Activated naive CD4-positive, alpha-beta T cell treated with anti-CD3 and anti-CD28 coated beads, Interleukin-2, amount 50 U/mL, for 24 hours (primary cell): ENCODE results near the gene IQGAP1.
A peak's percentile ranks its signal among the peaks of the same experiment; 100 is the strongest.
"Not testable (repeated sequence)": the region's sequence is repeated elsewhere in the genome, so short reads cannot be mapped to it uniquely, and the experiment has no call there.

Experiments
- H3K27ac Mint-ChIP-seq: one replicate; pipeline ENCODE4 v1.8.0; 2021; ENCODE audit warnings: mild to moderate bottlenecking, mixed read lengths
- H3K27me3 Mint-ChIP-seq: one replicate; pipeline ENCODE4 v1.8.0; 2021; ENCODE audit warnings: mixed read lengths
- H3K36me3 Mint-ChIP-seq: one replicate; pipeline ENCODE4 v1.8.0; 2021; ENCODE audit warnings: mixed read lengths
- H3K4me1 Mint-ChIP-seq: one replicate; pipeline ENCODE4 v1.8.0; 2021; ENCODE audit warnings: mixed read lengths
- H3K4me3 Mint-ChIP-seq: one replicate; pipeline ENCODE4 v1.8.0; 2021; ENCODE audit warnings: mild to moderate bottlenecking, mixed read lengths
- H3K9me3 Mint-ChIP-seq: one replicate; pipeline ENCODE4 v1.8.0; 2021; ENCODE audit warnings: mixed read lengths

The IQGAP1 gene

DNA sequence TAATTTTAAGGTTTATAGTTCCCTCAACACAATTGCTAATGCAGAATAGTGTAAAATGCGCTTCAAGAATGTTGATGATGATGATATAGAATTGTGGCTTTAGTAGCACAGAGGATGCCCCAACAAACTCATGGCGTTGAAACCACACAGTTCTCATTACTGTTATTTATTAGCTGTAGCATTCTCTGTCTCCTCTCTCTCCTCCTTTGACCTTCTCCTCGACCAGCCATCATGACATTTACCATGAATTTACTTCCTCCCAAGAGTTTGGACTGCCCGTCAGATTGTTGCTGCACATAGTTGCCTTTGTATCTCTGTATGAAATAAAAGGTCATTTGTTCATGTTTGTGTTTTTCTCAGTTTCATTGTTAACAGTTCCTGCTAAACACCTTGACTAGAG is 113.9 kb downstream of the IQGAP1 start:
- Mint-ChIP-seq H3K27me3 (no peaks in the 10 kb centered on the region), H3K36me3 (peaks cover 11% of the 10 kb centered on the region), H3K9me3 (no peaks in the 10 kb centered on the region), H3K4me3 (no peak overlapping the region), H3K4me1 (no peaks in the 10 kb centered on the region), H3K27ac (no peak overlapping the region)

DNA sequence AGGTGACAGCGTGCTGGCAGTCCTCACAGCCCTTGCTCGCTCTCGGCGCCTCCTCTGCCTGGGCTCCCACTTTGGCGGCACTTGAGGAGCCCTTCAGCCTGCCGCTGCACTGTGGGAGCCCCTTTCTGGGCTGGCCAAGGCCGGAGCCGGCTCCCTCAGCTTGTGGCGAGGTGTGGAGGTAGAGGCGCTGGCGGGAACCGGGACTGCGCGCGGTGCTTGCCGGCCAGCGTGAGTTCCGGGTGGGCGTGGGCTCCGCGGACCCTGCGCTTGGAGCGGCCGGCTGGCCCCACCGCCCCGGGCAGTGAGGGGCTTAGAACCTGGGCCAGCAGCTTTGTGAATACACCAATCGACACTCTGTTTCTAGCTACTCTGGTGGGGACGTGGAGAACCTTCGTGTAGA is 122.7 kb downstream of the IQGAP1 start:
- not testable (repeated sequence) for H3K9me3 Mint-ChIP-seq, H3K27ac Mint-ChIP-seq, H3K27me3 Mint-ChIP-seq, H3K36me3 Mint-ChIP-seq
- H3K4me1 Mint-ChIP-seq, result peaks cover 23% of the 10 kb centered on the region
- H3K4me3 Mint-ChIP-seq, result peak overlapping the region; percentile 85

DNA sequence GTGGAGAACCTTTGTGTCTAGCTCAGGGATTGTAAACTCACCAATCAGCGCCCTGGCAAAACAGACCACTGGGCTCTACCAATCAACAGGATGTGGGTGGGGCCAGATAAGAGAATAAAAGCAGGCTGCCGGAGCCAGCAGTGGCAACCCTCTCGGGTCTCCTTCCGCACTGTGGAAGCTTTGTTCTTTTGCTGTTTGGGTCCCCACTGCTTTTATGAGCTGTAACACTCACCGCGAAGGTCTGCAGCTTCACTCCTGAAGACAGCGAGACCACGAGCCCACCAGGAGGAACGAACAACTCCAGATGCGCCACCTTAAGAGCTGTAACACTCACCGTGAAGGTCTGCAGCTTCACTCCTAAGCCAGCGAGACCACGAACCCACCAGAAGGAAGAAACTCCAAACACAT is 123.2 kb downstream of the IQGAP1 start:
- Mint-ChIP-seq H3K4me3 (peak overlapping the region; percentile 85), H3K4me1 (peaks cover 23% of the 10 kb centered on the region), H3K27ac (peak overlapping the region; percentile 5)
- not testable (repeated sequence) for H3K9me3 Mint-ChIP-seq, H3K36me3 Mint-ChIP-seq, H3K27me3 Mint-ChIP-seq

DNA sequence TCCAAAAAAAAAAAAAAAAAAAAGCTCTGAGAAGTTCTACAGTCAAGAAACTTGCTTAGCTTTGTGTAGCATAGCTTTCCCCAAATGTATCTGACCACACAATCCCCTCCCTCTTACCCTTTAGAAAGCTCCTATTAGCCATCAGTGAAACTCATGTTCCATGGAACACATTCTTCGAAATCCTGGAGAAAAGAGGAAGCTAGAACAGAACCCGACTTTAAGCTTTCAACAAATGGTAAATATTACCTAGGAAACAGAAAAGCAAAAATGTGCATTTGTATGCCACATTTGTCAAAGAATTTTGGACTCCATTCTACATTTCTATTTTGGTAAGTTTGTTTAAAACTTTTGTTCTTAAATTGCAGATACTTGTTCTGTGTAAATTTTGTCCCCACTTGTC is 124.2 kb downstream of the IQGAP1 start:
- Mint-ChIP-seq H3K9me3 (no peaks in the 10 kb centered on the region), H3K27ac (no peak overlapping the region), H3K27me3 (no peaks in the 10 kb centered on the region)

DNA sequence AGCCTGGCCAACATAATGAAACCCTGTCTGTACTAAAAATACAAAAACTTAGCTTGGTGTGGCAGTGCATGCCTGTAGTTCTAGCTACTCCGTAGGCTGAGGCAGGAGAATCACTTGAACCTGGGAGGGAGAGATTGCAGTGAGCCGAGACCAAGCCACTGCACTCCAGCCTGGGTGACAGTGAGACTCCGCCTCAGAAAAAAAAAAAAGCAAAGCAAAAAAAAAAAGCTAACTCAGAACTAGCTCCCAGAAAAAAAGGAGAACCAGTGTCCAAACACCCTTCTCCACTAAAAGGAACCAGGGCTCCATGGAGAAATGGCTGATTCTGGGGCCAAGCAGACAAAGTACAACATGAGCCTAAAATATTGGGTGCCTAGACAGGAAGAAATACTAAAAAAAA is 124.9 kb downstream of the IQGAP1 start:
- Mint-ChIP-seq H3K27ac (no peak overlapping the region), H3K4me3 (no peak overlapping the region), H3K9me3 (no peaks in the 10 kb centered on the region), H3K36me3 (no peaks in the 10 kb centered on the region), H3K27me3 (no peaks in the 10 kb centered on the region), H3K4me1 (peaks cover 23% of the 10 kb centered on the region)

More for the DNA sequence above, 124.2 kb downstream of the IQGAP1 start:
- Mint-ChIP-seq H3K4me1 (peaks cover 23% of the 10 kb centered on the region), H3K4me3 (no peak overlapping the region), H3K36me3 (no peaks in the 10 kb centered on the region)

- Mint-ChIP-seq H3K27ac (no peak overlapping the region), H3K4me3 (no peak overlapping the region), H3K9me3 (no peaks in the 10 kb centered on the region), H3K27me3 (no peaks in the 10 kb centered on the region), H3K4me1 (peaks cover 23% of the 10 kb centered on the region), H3K36me3 (no peaks in the 10 kb centered on the region)
Measured at GRCh38 chr15:90513448-90513847, 125.4 kb downstream of the IQGAP1 start.

- H3K4me3 Mint-ChIP-seq, H3K9me3 Mint-ChIP-seq, H3K36me3 Mint-ChIP-seq, H3K27ac Mint-ChIP-seq, H3K27me3 Mint-ChIP-seq: not testable (repeated sequence)
- peaks cover 23% of the 10 kb centered on the region for H3K4me1 Mint-ChIP-seq
Measured at GRCh38 chr15:90513893-90514292, 125.9 kb downstream of the IQGAP1 start.

- no peak overlapping the region for H3K4me3 Mint-ChIP-seq
- H3K27me3 Mint-ChIP-seq, result no peaks in the 10 kb centered on the region
- H3K36me3 Mint-ChIP-seq, result no peaks in the 10 kb centered on the region
- no peaks in the 10 kb centered on the region for H3K4me1 Mint-ChIP-seq
- H3K27ac Mint-ChIP-seq, result no peak overlapping the region
- no peaks in the 10 kb centered on the region for H3K9me3 Mint-ChIP-seq
Measured at GRCh38 chr15:90519688-90520087, 131.6 kb downstream of the IQGAP1 start.

DNA sequence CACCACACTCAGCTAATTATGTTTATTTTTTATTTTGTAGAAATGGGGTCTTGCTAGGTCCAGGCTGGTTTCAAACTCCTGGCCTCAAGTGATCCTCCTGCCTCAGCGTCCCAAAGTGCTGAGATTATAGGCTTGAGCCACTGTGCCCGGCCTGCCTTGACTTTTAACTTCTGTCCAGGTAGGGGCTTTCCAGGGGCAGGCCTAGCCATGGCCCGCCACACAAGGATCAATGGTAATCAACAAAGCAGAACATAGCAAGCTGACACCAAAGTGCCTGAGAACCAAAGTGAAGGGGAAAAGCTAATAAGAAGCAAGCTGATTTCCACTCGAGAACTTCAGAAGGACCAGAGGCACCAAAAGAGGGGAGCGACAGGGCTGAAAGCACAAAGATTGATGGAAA is 132.3 kb downstream of the IQGAP1 start:
- Mint-ChIP-seq H3K9me3 (no peaks in the 10 kb centered on the region), H3K36me3 (no peaks in the 10 kb centered on the region), H3K4me1 (no peaks in the 10 kb centered on the region), H3K27ac (no peak overlapping the region), H3K4me3 (no peak overlapping the region), H3K27me3 (no peaks in the 10 kb centered on the region)

DNA sequence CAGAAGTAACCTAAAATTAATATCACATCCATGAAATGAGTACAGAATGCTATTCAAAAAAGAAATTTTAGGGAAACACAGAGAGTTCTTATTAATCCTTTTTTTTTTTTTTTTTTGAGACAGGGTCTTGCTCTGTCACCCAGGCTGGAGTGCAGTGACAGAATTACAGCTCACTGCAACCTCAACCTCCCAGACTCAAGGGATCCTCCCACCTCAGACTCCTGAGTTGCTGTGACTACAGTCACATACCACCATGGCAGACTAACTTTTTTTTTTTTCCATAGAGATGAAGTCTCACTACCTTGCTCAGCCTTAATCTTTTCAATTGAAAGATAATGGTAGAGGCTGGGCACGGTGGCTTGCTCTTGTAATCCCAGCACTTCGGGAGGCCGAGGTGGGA is 135.3 kb downstream of the IQGAP1 start:
- Mint-ChIP-seq H3K27ac (no peak overlapping the region), H3K27me3 (no peaks in the 10 kb centered on the region)

DNA sequence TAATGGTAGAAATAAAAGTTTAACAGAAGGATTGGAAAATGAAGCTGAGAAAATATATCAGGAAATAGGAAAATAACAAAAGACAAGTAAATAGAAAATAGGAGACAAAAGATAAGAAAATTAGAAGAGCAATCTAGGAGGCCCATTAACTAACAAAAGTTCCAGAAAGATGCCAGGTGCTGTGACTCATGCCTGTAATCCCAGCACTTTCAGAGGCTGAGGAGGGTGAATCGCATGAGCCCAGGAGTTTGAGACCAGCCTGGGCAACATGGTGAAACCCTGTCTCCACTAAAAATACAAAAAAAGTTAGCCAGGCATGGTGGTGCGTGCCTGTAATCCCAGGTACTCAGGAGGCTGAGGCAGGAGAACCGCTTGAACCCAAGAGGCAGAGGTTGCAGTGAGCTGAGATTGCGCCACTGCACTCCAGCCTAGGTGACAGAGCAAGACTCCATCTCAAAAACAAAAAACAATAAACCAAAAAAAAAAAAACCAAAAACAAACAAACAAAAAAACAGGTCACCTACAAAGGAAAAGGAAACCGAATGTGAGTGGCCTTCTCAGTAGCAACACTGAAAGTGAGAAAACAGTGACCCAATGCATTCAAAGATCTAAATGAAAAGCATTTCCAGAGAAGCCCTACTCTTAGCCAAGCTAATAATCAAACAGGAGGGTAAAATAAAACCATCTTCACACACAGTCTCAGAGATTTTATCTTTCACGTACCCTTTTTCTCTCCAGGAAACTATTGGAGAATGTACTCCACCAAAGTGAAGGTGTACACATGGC is 136.2 kb downstream of the IQGAP1 start:
- peak overlapping the region; percentile 35 for H3K27ac Mint-ChIP-seq
- H3K4me1 Mint-ChIP-seq, H3K9me3 Mint-ChIP-seq, H3K36me3 Mint-ChIP-seq, H3K4me3 Mint-ChIP-seq, H3K27me3 Mint-ChIP-seq: not testable (repeated sequence)

More for the DNA sequence above, 135.3 kb downstream of the IQGAP1 start:
- Mint-ChIP-seq H3K36me3 (no peaks in the 10 kb centered on the region), H3K9me3 (no peaks in the 10 kb centered on the region), H3K4me1 (peaks cover 2% of the 10 kb centered on the region), H3K4me3 (no peak overlapping the region)

DNA sequence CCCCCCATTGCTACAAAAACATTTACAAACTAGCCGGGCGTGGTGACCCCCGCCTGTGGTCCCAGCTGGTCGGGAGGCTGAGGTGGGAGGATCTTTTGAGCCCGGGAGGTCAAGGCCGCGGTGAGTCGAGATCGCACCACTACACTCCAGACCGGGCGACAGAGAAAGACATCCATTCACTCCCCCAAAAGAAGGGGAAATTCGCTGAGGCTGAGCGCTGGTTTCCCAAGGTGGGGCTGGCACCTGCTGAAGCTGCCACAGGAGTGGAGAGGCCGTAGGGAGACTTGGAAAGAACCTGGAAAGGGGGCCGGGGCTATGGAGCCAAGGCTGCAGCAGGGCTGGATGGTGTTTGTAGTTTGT is 140.9 kb downstream of the IQGAP1 start:
- Mint-ChIP-seq H3K36me3 (peaks cover 2% of the 10 kb centered on the region), H3K27me3 (no peaks in the 10 kb centered on the region), H3K27ac (peak overlapping the region; percentile 92), H3K4me1 (peaks cover 40% of the 10 kb centered on the region), H3K4me3 (peak overlapping the region; percentile 92), H3K9me3 (no peaks in the 10 kb centered on the region)

DNA sequence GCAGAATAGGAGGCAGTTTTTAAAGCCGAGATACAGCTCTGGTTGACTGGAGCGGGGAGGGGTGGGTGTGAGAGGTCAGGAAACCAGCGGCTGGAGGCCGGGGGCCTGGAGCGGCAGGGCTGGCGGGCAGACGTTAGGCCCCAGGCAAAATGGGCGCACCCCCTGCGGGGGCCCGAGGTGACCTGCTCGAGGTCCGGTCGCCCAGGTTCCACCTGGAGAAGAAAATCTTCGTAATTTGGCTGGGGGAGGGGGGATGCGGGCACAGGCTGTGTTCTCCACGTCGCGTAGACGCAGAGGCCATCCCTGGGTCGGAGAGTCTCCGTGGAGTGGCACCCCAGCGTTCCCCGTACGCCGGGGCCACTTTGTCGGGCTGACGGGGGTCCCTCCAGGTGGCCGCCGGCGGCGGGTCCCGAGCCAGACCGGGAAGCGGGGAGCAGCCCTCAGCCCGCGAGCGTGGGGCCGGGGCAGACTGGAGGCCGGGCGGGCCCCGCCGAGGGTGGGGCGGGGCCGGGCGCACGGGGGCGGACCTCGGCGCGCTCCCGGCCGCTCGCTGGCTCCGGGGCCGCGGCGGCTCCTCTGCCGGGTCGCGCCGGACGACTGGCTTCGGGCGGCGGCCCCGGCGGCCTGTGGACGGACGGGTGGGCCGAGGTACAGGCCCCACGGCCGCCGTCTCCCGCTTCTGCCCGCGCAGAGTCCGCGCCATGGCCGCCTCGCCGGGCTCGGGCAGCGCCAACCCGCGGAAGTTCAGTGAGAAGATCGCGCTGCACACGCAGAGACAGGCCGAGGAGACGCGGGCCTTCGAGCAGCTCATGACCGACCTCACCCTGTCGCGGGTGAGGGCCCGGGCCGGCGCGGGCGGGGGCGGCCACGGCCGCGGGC is 141.6 kb downstream of the IQGAP1 start, which contains the start of gene CRTC3:
Gene CRTC3, plus strand, starts transcription at position 553 of the 879 bp plus-strand sequence. Its CDS starts 149 bp downstream, at position 702.
- Mint-ChIP-seq H3K4me3 (peak within 1 kb of the TSS; percentile 95), H3K27ac (peak within 1 kb of the TSS; percentile 97), H3K36me3 (peaks cover 2% of the 10 kb centered on the region), H3K4me1 (peaks cover 46% of the 10 kb centered on the region), H3K9me3 (no peaks in the 10 kb centered on the region), H3K27me3 (no peaks in the 10 kb centered on the region)

DNA sequence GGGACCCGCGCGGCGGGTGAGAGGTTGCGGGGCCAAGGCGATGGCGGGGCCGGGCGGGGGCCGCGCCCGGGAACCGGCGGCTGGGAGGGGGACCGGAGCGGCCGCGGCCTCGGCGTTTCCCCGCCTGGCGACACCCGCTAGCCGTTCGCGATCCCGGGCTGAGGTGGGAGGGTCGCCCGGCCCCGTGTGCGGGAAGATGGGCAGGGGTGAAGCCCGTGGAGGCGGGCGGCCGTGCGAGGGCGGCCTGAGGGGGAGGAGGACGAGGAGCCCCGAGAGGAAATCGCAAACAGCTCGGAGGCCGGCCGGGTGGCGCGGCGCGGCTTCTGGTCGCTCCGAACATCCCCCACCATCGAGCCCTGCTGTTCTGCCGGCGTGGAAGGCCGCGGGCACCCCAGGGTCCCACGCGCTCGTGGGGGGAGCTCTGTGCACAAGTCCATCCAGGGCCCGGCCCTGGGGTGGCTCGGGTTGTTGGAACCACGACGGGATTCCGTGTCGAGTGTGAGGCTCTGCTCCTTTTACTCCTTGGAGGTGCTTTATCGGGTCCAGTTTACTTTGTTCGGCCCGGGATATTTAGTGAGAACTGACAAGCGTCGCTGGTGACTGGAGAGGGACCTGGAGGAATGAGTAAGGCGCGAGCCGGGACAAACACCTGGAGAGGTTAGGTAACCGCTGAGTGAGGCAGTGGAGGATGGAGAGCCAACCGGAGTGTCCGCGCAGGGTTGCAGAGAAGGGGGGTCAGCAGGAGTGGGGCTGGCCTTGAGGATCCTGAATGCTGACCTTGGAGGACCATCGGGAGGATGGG is 142.4 kb downstream of the IQGAP1 start:
- H3K4me1 Mint-ChIP-seq, result peaks cover 54% of the 10 kb centered on the region
- H3K36me3 Mint-ChIP-seq, result peaks cover 2% of the 10 kb centered on the region

GRCh38 chr15:90531147-90531546 is 143.1 kb downstream of the IQGAP1 start:
- peak overlapping the region; percentile 95 for H3K4me3 Mint-ChIP-seq
- H3K9me3 Mint-ChIP-seq, result no peaks in the 10 kb centered on the region
- H3K27ac Mint-ChIP-seq, result peak overlapping the region; percentile 97
- peaks cover 61% of the 10 kb centered on the region for H3K4me1 Mint-ChIP-seq
- H3K36me3 Mint-ChIP-seq, result peaks cover 2% of the 10 kb centered on the region
- no peaks in the 10 kb centered on the region for H3K27me3 Mint-ChIP-seq

More for the DNA sequence above, 142.4 kb downstream of the IQGAP1 start:
- Mint-ChIP-seq H3K4me3 (peak overlapping the region; percentile 95), H3K27ac (peak overlapping the region; percentile 97), H3K9me3 (no peaks in the 10 kb centered on the region), H3K27me3 (no peaks in the 10 kb centered on the region)
